ENCODE results near the gene CALCOCO2. TPM values are rescaled to one million over a fixed set of nuclear protein-coding genes. Genes with fewer than 3 reads are reported as not detected.

Gene CALCOCO2
- total and polyA plus RNA-seq, 2 of the 13 experiments (the other 11 are each of a cell fraction or from before 2014, with no cell fraction given), result 72.9 to 111 TPM

GRCh38 chr17:48893646-48894508, 63.0 kb downstream of the CALCOCO2 start (continued):
- TF ChIP-seq ZBTB39 (CRISPR knock-in tag; IDR thresholded peaks at IDR 0.05) (no peak), KDM3A (CRISPR knock-in tag; IDR thresholded peaks at IDR 0.05; ENCODE audit: low read depth) (no peak), TGIF2 (CRISPR knock-in tag; IDR thresholded peaks at IDR 0.05) (peak; percentile 52; the same call in 1 of the 2 replicates), CBX5 (CRISPR knock-in tag; IDR thresholded peaks at IDR 0.05; ENCODE audit: borderline replicate concordance) (no peak), ZNF205 (CRISPR knock-in tag; IDR thresholded peaks at IDR 0.05) (no peak), RXRA (CRISPR knock-in tag; IDR thresholded peaks at IDR 0.05) (no peak), MAFK (conservative IDR thresholded peaks at IDR 0.05 in 1 of 2, IDR thresholded peaks at IDR 0.05 in 1 of 2; ENCODE audit: low read length in 2 of 2) (peak; percentile 92 to 93), ZBTB3 (CRISPR knock-in tag; IDR thresholded peaks at IDR 0.05; ENCODE audit: borderline replicate concordance, low read depth) (no peak), SSRP1 (CRISPR knock-in tag; IDR thresholded peaks at IDR 0.05) (0 out of 2 replicates have a peak, but pooled peaks have one; percentile 64), ATF7 (IDR thresholded peaks at IDR 0.05) (no peak), ATF7 (CRISPR knock-in tag; IDR thresholded peaks at IDR 0.05) (no peak), SKI (IDR thresholded peaks at IDR 0.05; ENCODE audit: partially characterized antibody) (no peak), DMAP1 (CRISPR knock-in tag; IDR thresholded peaks at IDR 0.05) (no peak), ZNF772 (CRISPR knock-in tag; IDR thresholded peaks at IDR 0.05) (no peak), HHEX (CRISPR knock-in tag; IDR thresholded peaks at IDR 0.05) (0 out of 2 replicates have a peak, but pooled peaks have one; percentile 18), MAZ (IDR thresholded peaks at IDR 0.05; ENCODE audit: borderline replicate concordance, low read depth, low read length) (no peak), MAZ (CRISPR knock-in tag; IDR thresholded peaks at IDR 0.05; ENCODE audit: low read depth) (no peak), YEATS2 (CRISPR knock-in tag; IDR thresholded peaks at IDR 0.05; ENCODE audit: borderline replicate concordance) (no peak)
- TF ChIP-seq, protein P1, sequence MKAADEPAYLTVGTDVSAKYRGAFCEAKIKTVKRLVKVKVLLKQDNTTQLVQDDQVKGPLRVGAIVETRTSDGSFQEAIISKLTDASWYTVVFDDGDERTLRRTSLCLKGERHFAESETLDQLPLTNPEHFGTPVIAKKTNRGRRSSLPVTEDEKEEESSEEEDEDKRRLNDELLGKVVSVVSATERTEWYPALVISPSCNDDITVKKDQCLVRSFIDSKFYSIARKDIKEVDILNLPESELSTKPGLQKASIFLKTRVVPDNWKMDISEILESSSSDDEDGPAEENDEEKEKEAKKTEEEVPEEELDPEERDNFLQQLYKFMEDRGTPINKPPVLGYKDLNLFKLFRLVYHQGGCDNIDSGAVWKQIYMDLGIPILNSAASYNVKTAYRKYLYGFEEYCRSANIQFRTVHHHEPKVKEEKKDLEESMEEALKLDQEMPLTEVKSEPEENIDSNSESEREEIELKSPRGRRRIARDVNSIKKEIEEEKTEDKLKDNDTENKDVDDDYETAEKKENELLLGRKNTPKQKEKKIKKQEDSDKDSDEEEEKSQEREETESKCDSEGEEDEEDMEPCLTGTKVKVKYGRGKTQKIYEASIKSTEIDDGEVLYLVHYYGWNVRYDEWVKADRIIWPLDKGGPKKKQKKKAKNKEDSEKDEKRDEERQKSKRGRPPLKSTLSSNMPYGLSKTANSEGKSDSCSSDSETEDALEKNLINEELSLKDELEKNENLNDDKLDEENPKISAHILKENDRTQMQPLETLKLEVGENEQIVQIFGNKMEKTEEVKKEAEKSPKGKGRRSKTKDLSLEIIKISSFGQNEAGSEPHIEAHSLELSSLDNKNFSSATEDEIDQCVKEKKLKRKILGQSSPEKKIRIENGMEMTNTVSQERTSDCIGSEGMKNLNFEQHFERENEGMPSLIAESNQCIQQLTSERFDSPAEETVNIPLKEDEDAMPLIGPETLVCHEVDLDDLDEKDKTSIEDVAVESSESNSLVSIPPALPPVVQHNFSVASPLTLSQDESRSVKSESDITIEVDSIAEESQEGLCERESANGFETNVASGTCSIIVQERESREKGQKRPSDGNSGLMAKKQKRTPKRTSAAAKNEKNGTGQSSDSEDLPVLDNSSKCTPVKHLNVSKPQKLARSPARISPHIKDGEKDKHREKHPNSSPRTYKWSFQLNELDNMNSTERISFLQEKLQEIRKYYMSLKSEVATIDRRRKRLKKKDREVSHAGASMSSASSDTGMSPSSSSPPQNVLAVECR (CRISPR knock-in tag; IDR thresholded peaks at IDR 0.05; ENCODE audit: borderline replicate concordance), result no peak
- TF ChIP-seq, protein P2, sequence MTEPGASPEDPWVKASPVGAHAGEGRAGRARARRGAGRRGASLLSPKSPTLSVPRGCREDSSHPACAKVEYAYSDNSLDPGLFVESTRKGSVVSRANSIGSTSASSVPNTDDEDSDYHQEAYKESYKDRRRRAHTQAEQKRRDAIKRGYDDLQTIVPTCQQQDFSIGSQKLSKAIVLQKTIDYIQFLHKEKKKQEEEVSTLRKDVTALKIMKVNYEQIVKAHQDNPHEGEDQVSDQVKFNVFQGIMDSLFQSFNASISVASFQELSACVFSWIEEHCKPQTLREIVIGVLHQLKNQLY (CRISPR knock-in tag; IDR thresholded peaks at IDR 0.05), result no peak
- TF ChIP-seq, protein P3, sequence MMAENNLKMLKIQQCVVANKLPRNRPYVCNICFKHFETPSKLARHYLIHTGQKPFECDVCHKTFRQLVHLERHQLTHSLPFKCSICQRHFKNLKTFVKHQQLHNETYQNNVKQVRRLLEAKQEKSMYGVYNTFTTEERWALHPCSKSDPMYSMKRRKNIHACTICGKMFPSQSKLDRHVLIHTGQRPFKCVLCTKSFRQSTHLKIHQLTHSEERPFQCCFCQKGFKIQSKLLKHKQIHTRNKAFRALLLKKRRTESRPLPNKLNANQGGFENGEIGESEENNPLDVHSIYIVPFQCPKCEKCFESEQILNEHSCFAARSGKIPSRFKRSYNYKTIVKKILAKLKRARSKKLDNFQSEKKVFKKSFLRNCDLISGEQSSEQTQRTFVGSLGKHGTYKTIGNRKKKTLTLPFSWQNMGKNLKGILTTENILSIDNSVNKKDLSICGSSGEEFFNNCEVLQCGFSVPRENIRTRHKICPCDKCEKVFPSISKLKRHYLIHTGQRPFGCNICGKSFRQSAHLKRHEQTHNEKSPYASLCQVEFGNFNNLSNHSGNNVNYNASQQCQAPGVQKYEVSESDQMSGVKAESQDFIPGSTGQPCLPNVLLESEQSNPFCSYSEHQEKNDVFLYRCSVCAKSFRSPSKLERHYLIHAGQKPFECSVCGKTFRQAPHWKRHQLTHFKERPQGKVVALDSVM (CRISPR knock-in tag; IDR thresholded peaks at IDR 0.05), result no peak
